GM21447 (cell line): Measurements from ENCODE around the gene CBX8.

Source experiments
- ATAC-seq: cut with Tn5 transposase; IDR thresholded peaks from one replicate; pipeline ENCODE4 v1.9.1; 2021; ENCODE audit not compliant: unreplicated experiment

CBX8 gene

GRCh38 chr17:79835953-79836509 is 39.2 kb upstream of the CBX8 start:
- no peak for ATAC-seq

- ATAC-seq = no peak
Measured at GRCh38 chr17:79835470-79835899, 38.6 kb upstream of the CBX8 start.

- ATAC-seq = no peak
Measured at GRCh38 chr17:79834565-79835469, 37.9 kb upstream of the CBX8 start.

- ATAC-seq = no peak
Measured at GRCh38 chr17:79833744-79834564, 37.1 kb upstream of the CBX8 start.

GRCh38 chr17:79833110-79833450 is 36.2 kb upstream of the CBX8 start:
- ATAC-seq = no peak

GRCh38 chr17:79832218-79833109 is 35.6 kb upstream of the CBX8 start:
- ATAC-seq = no peak

- no peak for ATAC-seq
Measured at GRCh38 chr17:79831265-79832217, 34.7 kb upstream of the CBX8 start.

- ATAC-seq = no peak
Measured at GRCh38 chr17:79830763-79831264, 33.9 kb upstream of the CBX8 start.

- no peak for ATAC-seq
Measured at GRCh38 chr17:79830303-79830702, 33.4 kb upstream of the CBX8 start.

GRCh38 chr17:79829457-79829856 is 32.6 kb upstream of the CBX8 start:
- ATAC-seq = no peak

- no peak for ATAC-seq
Measured at GRCh38 chr17:79829004-79829403, 32.1 kb upstream of the CBX8 start.

GRCh38 chr17:79826841-79827578 is 30.1 kb upstream of the CBX8 start:
- no peak for ATAC-seq

- ATAC-seq = no peak
Measured at GRCh38 chr17:79826204-79826680, 29.4 kb upstream of the CBX8 start.

GRCh38 chr17:79825580-79825921 is 28.7 kb upstream of the CBX8 start:
- no peak for ATAC-seq

- ATAC-seq = no peak
Measured at GRCh38 chr17:79824893-79825579, 28.2 kb upstream of the CBX8 start.

- no peak for ATAC-seq
Measured at GRCh38 chr17:79824234-79824633, 27.4 kb upstream of the CBX8 start.

GRCh38 chr17:79822583-79823124 is 25.8 kb upstream of the CBX8 start:
- ATAC-seq = no peak
